Fibroblast of skin of left quadriceps (primary cell): ENCODE results near the gene NUDT19.
A peak's percentile ranks its signal among the peaks of the same experiment; 100 is the strongest.
"Not testable (repeated sequence)": the region's sequence is repeated elsewhere in the genome, so short reads cannot be mapped to it uniquely, and the experiment has no call there.

Source experiments
- DNase-seq, 2 experiments: peaks; one replicate each; pipeline ENCODE4 v3.0.0-alpha.2; 2013; ENCODE audit warnings: low read depth in 2 of 2

The NUDT19 gene

DNA sequence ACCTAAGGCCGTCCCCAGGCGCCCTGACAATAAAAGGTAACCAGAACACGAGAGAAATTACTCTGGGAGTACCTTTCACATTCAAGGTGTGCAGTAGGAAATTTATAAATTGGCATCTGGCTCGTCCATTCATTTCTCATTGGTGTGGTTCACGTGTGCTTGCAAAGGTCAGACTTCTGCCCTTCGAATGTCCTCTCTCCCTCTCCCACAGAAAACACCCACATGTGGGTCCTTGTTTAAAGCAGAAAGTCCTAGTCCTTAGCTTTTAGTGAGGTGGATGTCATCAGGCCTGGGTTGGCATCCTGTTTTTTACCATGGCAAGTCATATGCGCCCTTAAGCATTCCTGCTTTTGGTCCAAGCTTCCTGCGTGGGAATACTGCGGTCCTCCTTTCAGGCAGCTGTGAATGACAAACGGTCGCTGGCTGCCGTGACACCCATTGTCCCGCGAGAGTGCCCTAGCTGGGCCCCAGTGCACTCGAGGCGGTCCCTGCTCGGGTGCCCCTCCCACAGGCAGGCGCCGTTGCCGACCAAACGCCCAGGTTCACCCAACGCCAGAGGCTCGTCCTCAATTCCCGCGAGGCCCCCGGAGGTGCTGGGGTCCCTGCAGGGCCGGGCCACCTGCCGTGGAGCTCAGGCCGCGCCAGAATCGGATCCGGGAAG, at the start of gene NUDT19:
Gene NUDT19 (plus strand): TSS at position 531 of the 661 bp plus-strand sequence. CDS start 140 bp downstream, outside the sequence.
- DNase-seq = peak in 1 of 2 experiments; percentile 56

DNA sequence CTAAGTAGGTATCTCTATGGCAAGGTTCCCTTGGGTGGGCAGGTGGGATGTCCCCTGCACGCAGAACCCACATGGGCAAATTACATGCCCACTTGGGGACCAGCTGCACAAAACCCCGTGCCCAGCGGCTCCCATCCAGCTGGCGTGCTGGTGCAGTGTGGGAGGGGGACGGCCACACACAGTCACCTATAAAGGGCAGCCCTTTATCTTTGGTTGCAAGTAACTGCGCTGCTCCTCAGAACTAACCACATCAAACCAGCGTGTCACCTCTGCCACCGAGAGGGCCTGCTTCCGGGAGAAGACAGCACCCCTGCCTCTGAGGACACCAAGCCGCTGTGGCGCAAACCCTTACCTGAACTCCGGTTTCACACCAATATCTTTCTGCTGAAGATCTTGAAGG, 48.9 kb upstream of the NUDT19 start:
- no peak for DNase-seq

DNA sequence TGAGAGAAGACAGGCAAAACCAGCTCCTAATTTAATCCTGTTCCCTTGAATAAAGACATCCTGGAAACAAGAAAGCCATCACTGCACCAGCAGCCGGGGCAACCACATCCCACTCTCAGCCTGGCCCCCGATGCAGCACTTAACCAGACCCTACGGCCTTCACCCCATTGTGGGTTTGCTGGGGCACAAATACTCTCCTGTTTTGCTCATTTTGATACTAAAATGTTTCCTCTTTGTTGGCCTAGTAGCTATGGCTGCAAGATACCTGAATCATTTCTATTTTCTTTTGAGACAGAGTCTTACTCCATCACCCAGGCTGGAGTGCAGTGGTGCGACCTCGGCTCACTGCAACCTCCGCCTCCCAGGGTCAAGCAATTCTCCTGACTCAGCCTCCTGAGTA, 45.1 kb upstream of the NUDT19 start:
- DNase-seq = no peak

DNA sequence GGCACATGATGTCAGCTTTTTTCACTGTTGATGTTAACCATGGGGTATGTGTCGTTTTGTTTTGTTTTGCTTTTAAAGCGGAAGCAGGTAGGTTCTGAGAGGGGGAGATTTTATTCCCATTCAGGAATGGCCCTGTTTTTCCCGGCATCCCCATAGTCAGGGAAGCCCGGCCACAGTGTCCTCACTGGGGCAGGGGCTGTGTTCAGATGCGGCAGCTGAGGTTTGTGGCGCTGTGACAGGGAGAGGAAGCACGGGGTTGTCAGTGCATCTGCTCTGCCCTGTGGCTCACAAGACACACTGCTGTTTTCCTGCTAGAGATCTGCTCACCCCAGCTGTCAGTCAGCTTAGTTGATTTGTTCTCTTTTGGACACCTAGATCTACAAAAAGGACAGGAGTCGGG, 44.3 kb upstream of the NUDT19 start:
- no peak for DNase-seq

- no peak for DNase-seq
Measured at GRCh38 chr19:32649751-32650150, 41.9 kb upstream of the NUDT19 start.

- DNase-seq = no peak
Measured at GRCh38 chr19:32650671-32651070, 41.0 kb upstream of the NUDT19 start.

DNA sequence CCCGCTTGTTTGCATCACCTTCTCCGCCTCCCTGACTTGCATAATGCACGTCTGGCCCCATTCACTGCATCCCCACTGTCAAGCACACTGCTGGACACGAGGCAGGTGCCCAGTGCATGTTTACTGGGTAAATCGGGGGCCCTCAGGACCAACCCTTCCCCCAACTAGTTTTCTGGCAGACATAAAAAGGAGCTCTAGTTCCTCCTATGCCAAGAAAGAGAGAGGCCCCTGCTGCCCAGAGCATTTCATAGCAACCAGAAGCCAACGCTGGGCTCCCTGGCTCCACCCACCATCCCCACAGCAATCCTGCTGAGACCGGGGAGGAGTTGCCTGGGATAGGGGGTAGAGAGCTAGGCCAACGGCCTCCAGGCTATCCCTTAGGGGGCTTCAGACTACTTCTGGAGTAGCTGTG, 39.9 kb upstream of the NUDT19 start:
- no peak for DNase-seq

DNA sequence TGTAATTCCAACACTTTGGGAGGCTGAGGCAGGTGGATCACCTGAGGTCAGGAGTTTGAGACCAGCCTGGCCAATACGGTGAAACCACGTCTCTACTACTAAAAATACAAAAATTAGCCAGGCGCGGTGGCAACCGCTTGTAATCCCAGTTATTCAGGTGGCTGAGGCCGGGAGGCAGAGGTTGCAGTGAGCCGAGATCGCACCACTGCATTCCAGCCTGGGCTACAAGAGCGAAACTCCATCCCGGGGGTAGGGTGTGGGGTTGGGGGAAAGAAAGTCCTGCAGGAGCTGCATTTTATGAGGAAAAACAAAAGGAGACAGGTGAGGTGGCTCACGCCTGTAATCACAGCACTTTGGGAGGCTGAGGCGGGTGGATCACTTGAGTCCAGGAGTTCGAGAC, 39.3 kb upstream of the NUDT19 start:
- DNase-seq = not testable (repeated sequence)

DNA sequence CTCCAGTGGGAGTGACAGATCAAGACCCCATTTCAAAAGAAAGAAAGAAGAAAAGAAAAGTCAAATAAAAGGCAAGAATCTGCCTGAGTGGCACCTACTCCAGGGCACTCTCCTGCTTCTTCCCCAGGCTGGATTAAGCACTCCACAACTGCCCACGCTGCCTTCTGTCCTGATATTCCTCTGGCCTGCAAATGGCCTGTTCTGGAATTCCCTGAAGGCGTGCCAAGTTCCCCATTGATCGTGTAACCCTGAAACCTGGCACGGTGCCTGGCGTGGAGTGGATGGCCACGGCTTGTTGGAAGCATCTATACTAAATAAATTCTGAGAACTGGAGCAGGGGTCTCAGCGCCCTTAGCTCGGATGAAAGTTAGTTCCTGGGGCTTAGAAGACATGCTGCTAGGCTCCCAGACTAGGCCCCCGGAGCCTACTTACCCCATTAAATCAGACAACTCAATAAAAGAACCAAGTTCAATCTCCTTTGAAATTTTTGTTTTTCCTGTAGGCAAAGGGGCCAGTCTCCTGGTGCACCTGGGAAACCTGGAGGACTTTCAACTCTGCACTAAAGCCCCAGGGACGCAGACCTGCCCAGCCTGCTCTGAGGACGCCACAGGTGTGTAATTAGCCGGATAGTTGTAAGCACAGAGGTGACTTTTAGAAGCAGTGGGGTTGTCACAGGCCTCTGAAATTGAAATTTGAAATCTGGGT, 38.6 kb upstream of the NUDT19 start:
- DNase-seq = peak in 1 of 2 experiments; percentile 2

GRCh38 chr19:32653599-32653915, 38.1 kb upstream of the NUDT19 start:
- no peak for DNase-seq

- not testable (repeated sequence) for DNase-seq
Measured at GRCh38 chr19:32656379-32656778, 35.2 kb upstream of the NUDT19 start.

GRCh38 chr19:32658075-32658474, 33.5 kb upstream of the NUDT19 start:
- no peak for DNase-seq

DNA sequence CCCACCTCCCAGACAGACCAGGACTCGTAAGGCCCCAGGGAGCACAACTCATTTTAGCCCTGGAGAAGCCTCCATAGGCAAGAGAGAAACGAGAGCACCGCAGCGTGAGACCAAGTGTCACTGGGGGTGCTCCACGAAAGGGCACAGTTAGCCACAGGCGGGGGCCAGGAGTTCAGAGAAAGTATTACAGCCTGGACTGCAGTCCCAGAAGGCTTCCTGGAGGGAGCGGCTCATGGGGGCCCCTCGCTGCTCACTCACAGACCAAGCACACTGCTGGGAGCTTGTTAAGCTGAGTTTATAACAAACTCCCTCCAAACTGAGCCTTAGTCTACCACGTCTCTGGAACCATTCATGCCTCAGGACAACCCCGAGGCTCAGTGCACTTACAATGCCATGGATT, 33.1 kb upstream of the NUDT19 start:
- no peak for DNase-seq

GRCh38 chr19:32661318-32661717, 30.3 kb upstream of the NUDT19 start:
- DNase-seq = no peak

DNA sequence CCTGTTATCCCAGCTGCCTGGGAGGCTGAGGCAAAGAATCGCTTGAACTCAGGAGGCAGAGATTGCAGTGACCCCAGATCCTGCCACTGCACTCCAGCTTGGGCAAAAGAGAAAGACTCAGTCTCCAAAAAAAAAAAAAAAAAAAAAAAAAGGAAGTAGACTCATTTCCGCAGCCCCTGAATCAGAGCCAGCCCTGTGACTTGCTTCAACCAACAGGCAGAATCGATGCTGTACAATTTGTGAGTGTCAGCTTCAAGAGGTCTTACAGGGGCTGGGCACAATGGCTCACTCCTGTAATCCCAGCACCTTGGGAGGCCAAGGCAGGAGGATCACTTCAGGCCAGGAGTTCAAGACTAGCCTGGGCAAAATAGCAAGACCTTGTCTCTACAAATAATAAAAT, 29.4 kb upstream of the NUDT19 start:
- DNase-seq = no peak

GRCh38 chr19:32666084-32666483, 25.5 kb upstream of the NUDT19 start:
- no peak for DNase-seq

- DNase-seq = no peak
Measured at GRCh38 chr19:32669310-32669709, 22.3 kb upstream of the NUDT19 start.

GRCh38 chr19:32671883-32672593, 19.6 kb upstream of the NUDT19 start:
- DNase-seq = no peak

GRCh38 chr19:32672841-32673240, 18.8 kb upstream of the NUDT19 start:
- DNase-seq = no peak

- DNase-seq = no peak
Measured at GRCh38 chr19:32673573-32673972, 18.0 kb upstream of the NUDT19 start.

DNA sequence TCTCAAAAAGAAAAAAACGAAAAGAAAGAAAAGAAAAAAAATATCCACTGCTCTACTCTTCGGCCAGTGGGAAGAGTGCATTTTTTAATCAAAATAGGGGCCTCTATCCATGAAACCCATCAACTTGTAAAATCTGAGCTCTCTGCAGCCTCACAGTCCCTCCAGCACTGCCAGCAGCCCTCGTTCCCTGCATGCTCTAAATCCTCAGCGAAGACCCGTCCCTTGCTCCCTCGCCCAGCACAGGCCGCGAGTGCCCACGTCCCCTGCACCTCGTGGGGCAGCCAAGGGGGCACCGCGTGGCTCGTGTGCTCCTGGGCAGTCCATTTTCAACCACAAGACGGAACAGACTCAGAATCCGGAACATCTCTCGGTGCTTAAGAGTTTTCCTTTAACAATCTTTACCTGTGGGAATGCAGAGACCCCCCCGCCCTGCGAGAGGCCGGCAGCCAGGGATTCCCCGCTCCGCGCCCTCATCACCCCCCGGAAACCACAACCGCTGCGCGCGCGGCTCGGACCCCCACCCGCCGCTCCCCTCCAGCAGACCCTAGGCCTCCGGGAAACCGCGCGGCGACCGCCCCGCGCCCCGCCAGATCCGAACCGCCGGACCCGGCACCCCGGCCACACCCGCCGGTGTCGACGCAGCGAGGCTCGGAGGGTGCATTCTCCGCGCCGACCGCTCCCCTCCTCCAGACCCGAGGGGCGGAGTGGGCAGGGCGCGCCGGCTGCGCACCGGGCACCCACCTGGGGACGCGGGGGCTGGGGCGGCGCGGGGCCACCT, 17.3 kb upstream of the NUDT19 start:
- DNase-seq = no peak
